Endothelial cell of umbilical vein (primary cell): ENCODE measurements around the gene WWC1. TPM values are rescaled to one million over a fixed set of nuclear protein-coding genes. Genes with fewer than 3 reads are reported as not detected.

Source experiments
- BruUV-seq: library from RNA; stranded (reverse); fragments of 400-500 nt; replicated peaks from 2 replicates; lab custom pipeline; 2021; lab: Mats Ljungman, UMichigan
- CTCF ChIA-PET: fragments of 300-600, 350-600 bp; sonication (Branson Sonifier 250); formaldehyde crosslinking; loops from one replicate; lab custom pipeline; 2021; ENCODE audit warnings: antibody characterized with exemption, inconsistent platforms; lab: Charles Lee
- POLR2A ChIA-PET: fragments of 300-600, 350-600 bp; sonication (Branson Sonifier 250); formaldehyde crosslinking; loops from one replicate; lab custom pipeline; 2021; ENCODE audit warnings: antibody characterized with exemption, inconsistent platforms; lab: Charles Lee
- DNase-seq: peaks from one replicate; pipeline ENCODE4 v3.0.0-alpha.2; 2011; ENCODE audit warnings: low read depth, low spot score
- FAIRE-seq: peaks from 2 replicates; lab custom pipeline; 2011; peaks lifted over from hg19 to GRCh38; lab: Jason Lieb, UNC
- H2AFZ ChIP-seq: 2 replicates; pipeline ENCODE4 v1.6.0; 2012; ENCODE audit warnings: low read depth, low read length, control low read depth, inconsistent platforms
- H3K27ac ChIP-seq: 2 replicates; pipeline ENCODE4 v1.5.1; 2011; ENCODE audit warnings: low read depth, mild to moderate bottlenecking, control low read depth, low read length, moderate library complexity; ENCODE audit not compliant: insufficient read depth
- H3K27me3 ChIP-seq, 2 experiments: 2 replicates each; pipeline versions ENCODE4 v1.6.0 to v1.6.1; 2011; ENCODE audit warnings: low read length in 2 of 2, mixed read lengths in 1 of 2; ENCODE audit not compliant: control insufficient read depth in 2 of 2, insufficient read depth in 2 of 2
- H3K36me3 ChIP-seq, 2 experiments: 2 replicates in 1 of 2; 3 replicates in 1 of 2; pipeline ENCODE4 v1.5.1; 2011; ENCODE audit warnings: low read length in 2 of 2, mild to moderate bottlenecking in 1 of 2, moderate library complexity in 1 of 2; ENCODE audit not compliant: control insufficient read depth in 2 of 2, insufficient read depth in 2 of 2; ENCODE audit errors: extremely low read depth in 1 of 2
- H3K4me1 ChIP-seq: 3 replicates; pipeline ENCODE4 v1.5.1; 2011; ENCODE audit warnings: mild to moderate bottlenecking, low read length; ENCODE audit not compliant: control insufficient read depth, insufficient read depth; ENCODE audit errors: extremely low read depth
- H3K4me2 ChIP-seq: 2 replicates; pipeline ENCODE4 v1.6.1; 2011; ENCODE audit warnings: low read length, control low read depth, mixed read lengths; ENCODE audit not compliant: insufficient read depth
- H3K4me3 ChIP-seq, 3 experiments: fragments of 200-600 bp in 1 of 3; sonication (generic), shearing (Covaris generic) in 1 of 3; replicated peaks in 1 of 3; 2 replicates each; pipeline ENCODE4 v1.5.1; 2011 to 2016; ENCODE audit warnings: control low read depth in 3 of 3, low read length in 3 of 3, mild to moderate bottlenecking in 2 of 3, inconsistent platforms in 1 of 3, low read depth in 1 of 3, moderate library complexity in 1 of 3; ENCODE audit not compliant: insufficient read depth in 1 of 3
- H3K79me2 ChIP-seq: 2 replicates; pipeline ENCODE4 v1.6.0; 2012; ENCODE audit warnings: low read length, inconsistent platforms; ENCODE audit not compliant: control insufficient read depth, insufficient read depth
- H3K9ac ChIP-seq: replicated peaks from 2 replicates; pipeline ENCODE3; 2011; ENCODE audit warnings: low read length, control low read depth; ENCODE audit not compliant: insufficient read depth; ENCODE audit errors: extremely low read depth
- H3K9me1 ChIP-seq: replicated peaks from 3 replicates; pipeline ENCODE4 v1.6.0; 2011; ENCODE audit warnings: mild to moderate bottlenecking, low read length; ENCODE audit not compliant: control insufficient read depth, insufficient read depth; ENCODE audit errors: extremely low read depth
- H3K9me3 ChIP-seq: replicated peaks from 2 replicates; pipeline ENCODE4 v1.5.1; 2012; ENCODE audit warnings: low read length, inconsistent platforms; ENCODE audit not compliant: control insufficient read depth, insufficient read depth
- H4K20me1 ChIP-seq: replicated peaks from 2 replicates; pipeline ENCODE3; 2011; ENCODE audit warnings: mild to moderate bottlenecking, low read length; ENCODE audit not compliant: control insufficient read depth, insufficient read depth; ENCODE audit errors: extremely low read depth
- CTCF ChIP-seq, 2 donors: IDR thresholded peaks; 1 replicate in 1 of 2; 2 replicates in 1 of 2; pipeline ENCODE4 v1.5.1; 2011; ENCODE audit warnings: low read length in 2 of 2, mild to moderate bottlenecking in 2 of 2, moderate library complexity in 2 of 2, control low read depth in 1 of 2, inconsistent platforms in 1 of 2, low read depth in 1 of 2; ENCODE audit not compliant: insufficient read depth in 1 of 2; ENCODE audit errors: extremely low read depth in 1 of 2
- EZH2 ChIP-seq: IDR thresholded peaks from 2 replicates; pipeline ENCODE4 v1.6.1; 2012; ENCODE audit warnings: borderline replicate concordance, low read depth, mild to moderate bottlenecking, moderate library complexity, low read length, inconsistent platforms; ENCODE audit not compliant: severe bottlenecking
- FOS ChIP-seq: IDR thresholded peaks from 2 replicates; pipeline ENCODE4 v1.6.1; 2011; ENCODE audit warnings: mild to moderate bottlenecking, low read length, moderate library complexity, borderline replicate concordance; ENCODE audit not compliant: insufficient read depth
- GATA2 ChIP-seq: IDR thresholded peaks from 2 replicates; pipeline ENCODE4 v1.7.0; 2011; ENCODE audit warnings: low read depth, mild to moderate bottlenecking, moderate library complexity, mixed read lengths, low read length; ENCODE audit not compliant: insufficient read length, insufficient read depth
- JUN ChIP-seq: IDR thresholded peaks from 2 replicates; pipeline ENCODE4 v1.6.1; 2011; ENCODE audit warnings: borderline replicate concordance, low read depth; ENCODE audit not compliant: insufficient read length, insufficient read depth
- MAX ChIP-seq: IDR thresholded peaks from 2 replicates; pipeline ENCODE4 v1.6.1; 2011; ENCODE audit not compliant: insufficient read depth, insufficient read length
- MYC ChIP-seq: IDR thresholded peaks from one replicate; pipeline ENCODE4 v1.6.1; 2011; ENCODE audit warnings: mild to moderate bottlenecking, low read depth, low read length
- POLR2A ChIP-seq: IDR thresholded peaks from 2 replicates; pipeline ENCODE4 v1.6.1; 2012; ENCODE audit warnings: low read depth, mild to moderate bottlenecking, control low read depth, low read length
- POLR2AphosphoS5 ChIP-seq: IDR thresholded peaks from 2 replicates; pipeline ENCODE4 v1.6.1; 2012; ENCODE audit warnings: low read depth, mild to moderate bottlenecking, control low read depth, low read length, moderate library complexity; ENCODE audit not compliant: insufficient read depth
- dilution Hi-C: fragments of 300-500 bp; cut with MboI; formaldehyde crosslinking; loops from one replicate; pipeline ENCODE4 v1.15.0; 2019; ENCODE audit warnings: low sequenced_read_pairs; ENCODE audit not compliant: extremely low pct_ligation_motif_present
- intact Hi-C: fragments of 100-400 bp; cut with micrococcal nuclease; formaldehyde crosslinking; loops from one replicate; pipeline ENCODE4 v1.10.0; 2022
- polyA plus RNA-seq, 4 experiments: library from polyadenylated mRNA; depleted of rRNA in 3 of 4; stranded (reverse) in 3 of 4; unstranded in 1 of 4; fragments of >200 nt; gene quantifications; 2 replicates each; pipeline versions ENCODE4 v1.2.1 to v1.2.3, GENCODE V29; 2011 to 2012; ENCODE audit warnings: missing spikeins in 1 of 4
- total RNA-seq: library from RNA; stranded (reverse); gene quantifications from 2 replicates; pipeline ENCODE4 v1.2.3, GENCODE V29; 2021

The WWC1 gene
- total and polyA plus RNA-seq, 2 donors (not counting 3 experiments of a cell fraction or from before 2014, with no cell fraction given): 0.03 to 0.91 TPM

- Histone ChIP-seq H4K20me1 (no peaks in the 10 kb centered on the region), H2AFZ (no peak overlapping the region), H3K4me1 (no peaks in the 10 kb centered on the region), H3K9me1 (no peaks in the 10 kb centered on the region), H3K27ac (no peak overlapping the region), H3K4me2 (no peak overlapping the region), H3K9me3 (no peaks in the 10 kb centered on the region), H3K9ac (no peak overlapping the region), H3K36me3 (no peaks in the 10 kb centered on the region), H3K27me3 (no peaks in the 10 kb centered on the region), H3K4me3 (no peak overlapping the region), H3K79me2 (no peaks in the 10 kb centered on the region)
- ChIA-PET CTCF (no interaction called here), POLR2A (no interaction called here)
- TF ChIP-seq POLR2AphosphoS5 (no peak), POLR2A (no peak), CTCF (IDR thresholded peaks at IDR 0.05; ENCODE audit: extremely low read depth in 1 of 2, insufficient read depth in 1 of 2, low read depth in 1 of 2, low read length in 2 of 2) (no peak), MYC (no peak), EZH2 (no peak), GATA2 (no peak), JUN (no peak), MAX (no peak), FOS (no peak)
- no TSS peak for BruUV-seq
- DNase-seq (no peak), FAIRE-seq (no peak)
- intact Hi-C loops: no loop called here
- dilution Hi-C loops: no loop called here
Measured at GRCh38 chr5:168372356-168372946, 81.0 kb downstream of the WWC1 start.
